ENCODE results near the gene TULP3.

TULP3 gene

DNA sequence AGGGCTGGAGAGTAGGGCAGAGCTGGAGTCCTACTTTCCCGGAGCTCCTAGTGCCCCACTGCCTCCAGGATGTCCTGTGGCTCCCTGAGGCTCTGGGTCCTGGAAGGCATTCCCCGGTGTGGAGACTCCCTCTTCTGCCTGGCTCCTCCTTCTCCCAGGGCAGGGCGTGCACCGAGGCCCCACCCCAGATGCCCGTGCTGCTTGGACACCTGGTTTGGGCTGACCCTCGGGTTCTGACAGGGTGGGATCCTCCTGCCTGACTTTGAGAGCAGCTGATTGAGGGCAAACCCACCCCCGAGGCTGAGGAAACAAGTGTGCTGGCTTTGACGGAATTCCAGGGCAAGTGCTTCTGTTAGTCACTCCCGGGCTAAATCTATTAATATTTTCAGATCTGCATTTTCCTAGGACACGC lies 83.9 kb downstream of the TULP3 start:
- DNase-seq = no peak

DNA sequence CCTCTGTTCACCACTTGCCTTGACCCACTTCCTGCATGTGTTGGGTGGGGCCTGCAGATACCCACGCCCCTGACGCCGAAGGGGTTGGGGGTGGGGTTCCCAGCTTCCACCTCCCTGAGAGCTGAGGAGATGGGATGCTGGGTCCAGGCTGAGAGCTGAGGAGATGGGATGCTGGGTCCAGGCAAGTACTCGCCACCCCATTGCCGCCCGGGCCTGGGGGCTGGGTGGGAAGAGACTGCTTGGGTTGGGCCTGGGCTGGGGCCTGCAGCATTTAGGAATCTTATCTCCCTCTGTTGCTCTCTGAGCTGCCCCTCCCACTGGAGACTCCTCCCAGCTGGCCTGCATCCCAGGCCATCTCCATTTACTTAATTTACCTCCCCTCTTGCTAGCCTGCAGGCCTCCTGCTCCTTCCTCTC lies 85.9 kb downstream of the TULP3 start:
- DNase-seq = no peak

DNA sequence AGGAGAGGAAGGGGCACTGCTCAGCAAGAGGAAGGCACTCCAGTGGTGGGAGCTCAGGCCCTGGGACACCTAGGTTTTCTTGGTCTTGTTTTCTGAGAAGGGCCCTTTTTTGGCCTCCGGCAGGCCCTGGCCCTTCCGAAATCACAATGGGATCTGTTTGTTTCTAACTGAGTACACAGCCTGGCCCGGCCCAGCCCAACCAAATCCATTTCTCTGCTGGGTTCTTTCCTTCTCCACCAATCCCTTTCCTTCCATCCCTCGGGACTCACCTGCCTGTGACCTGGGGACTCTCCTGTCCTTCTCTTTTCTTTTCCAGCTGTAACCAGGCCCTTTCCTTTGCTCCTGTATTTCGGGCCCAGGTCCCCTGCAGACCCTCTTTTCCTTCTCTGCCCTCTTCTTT lies 87.1 kb downstream of the TULP3 start:
- no peak for DNase-seq

DNA sequence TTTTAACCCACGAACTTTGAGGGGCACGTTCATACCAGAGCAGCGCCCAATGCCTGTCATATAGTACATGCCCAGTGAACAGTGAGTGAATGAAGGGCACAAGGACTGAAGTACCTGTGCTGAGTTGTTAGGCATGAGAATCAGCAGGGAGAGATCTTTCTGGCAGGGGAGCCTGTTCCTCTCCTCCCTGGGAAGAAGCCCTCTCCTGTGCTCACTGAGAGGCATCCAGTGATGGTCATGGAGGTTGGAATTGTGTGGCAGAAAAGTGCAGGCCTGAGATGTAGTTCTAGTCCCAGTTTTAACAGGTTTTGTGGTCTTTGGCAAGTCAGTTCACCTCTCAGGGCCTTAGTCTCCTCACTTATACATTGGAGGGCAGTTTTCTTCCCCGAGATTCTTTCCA lies 89.1 kb downstream of the TULP3 start:
- DNase-seq = no peak

DNA sequence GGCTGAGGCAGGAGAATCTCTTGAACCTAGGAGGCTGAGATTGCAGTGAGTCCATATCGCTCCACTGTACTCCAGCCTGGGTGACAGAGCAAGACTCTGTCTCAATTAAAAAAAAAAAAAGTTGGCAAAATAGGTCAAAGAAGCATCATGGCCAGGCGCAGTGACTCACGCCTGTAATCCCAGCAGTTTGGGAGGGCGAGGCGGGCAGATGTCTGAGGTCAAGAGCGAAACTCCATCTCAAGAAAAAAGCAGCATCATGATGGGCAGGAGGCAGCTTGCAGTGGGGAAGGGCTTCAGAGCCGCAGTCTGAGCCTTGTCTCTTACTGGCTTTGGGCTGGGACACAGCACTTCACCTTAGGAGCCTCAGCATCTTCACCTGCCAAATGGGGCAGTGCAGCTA lies 89.9 kb downstream of the TULP3 start:
- DNase-seq = no peak

DNA sequence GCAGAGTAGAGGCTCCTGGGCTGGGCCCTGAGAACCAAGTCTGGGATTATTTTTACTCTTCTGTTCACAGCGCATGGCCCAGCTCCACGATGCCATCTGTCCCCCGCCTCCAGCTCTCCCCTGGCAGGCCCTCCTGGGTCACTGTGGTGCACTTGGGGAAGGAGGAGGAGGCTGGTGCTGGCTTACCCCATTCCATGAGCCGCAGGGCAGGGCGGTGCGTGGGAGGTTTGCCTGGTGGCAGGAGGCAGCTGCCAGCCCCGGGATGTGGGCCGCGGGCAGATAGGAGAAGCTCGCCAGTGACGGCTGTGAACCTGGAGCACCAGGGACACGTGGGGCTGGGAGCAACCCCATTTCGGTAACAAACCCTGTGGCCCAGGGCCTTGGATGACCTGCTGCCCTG lies 91.7 kb downstream of the TULP3 start:
- DNase-seq = no peak

DNA sequence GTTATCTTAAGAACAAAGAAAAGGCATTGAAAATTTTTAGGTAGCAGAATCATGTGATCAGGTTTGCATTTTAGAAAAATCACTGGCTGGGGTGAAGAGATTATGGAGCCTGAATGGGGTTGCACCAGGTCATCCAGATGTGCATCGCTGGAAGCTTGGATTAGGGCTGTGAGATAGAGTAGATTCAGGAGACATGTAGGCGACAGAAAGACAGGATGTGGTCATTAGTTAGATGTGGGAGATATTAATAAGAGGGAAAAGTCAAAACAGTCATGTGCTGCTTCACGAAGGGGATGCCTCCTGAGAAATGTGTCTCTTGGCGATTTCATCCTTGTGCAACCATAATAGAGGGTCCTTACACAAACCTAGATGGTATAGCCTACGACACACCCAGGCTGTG lies 93.6 kb downstream of the TULP3 start:
- no peak for DNase-seq

DNA sequence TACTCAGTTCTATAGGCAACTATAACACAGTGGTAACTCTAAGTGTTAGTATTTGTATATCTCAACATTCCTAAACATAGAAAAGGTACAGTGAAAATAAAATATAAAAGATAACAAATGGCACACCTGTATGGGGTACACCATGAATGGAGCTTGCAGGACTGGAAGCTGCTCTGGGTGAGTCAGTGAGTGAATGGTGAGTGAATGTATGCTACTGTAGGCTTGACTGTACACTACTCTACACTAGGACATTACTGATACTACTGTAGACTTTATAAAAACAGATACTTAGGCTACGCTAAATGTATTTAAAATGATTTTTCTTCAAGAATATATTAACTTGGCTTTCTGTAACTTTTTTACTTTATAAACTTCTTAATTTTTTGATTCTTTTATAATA lies 94.0 kb downstream of the TULP3 start:
- DNase-seq = no peak

DNA sequence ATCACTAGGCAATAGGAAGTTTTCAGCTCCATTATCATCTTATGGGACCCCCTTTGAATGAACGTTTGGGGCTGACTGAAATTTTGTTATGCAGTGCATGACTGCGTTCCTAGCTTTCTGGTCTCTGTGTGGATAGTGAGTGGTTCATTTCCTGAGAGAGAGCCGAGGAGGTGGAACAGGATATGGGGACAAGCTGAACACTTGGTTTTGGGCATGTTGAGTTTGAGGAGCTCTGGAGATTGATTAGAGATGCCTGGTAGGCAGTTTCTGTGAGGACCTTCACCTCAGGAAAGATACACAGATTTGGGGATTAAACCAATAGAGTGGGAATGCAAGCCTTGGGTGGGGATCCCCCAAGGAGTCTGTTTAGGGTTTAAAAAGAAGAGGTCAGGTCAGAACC lies 96.2 kb downstream of the TULP3 start:
- no peak for DNase-seq

DNA sequence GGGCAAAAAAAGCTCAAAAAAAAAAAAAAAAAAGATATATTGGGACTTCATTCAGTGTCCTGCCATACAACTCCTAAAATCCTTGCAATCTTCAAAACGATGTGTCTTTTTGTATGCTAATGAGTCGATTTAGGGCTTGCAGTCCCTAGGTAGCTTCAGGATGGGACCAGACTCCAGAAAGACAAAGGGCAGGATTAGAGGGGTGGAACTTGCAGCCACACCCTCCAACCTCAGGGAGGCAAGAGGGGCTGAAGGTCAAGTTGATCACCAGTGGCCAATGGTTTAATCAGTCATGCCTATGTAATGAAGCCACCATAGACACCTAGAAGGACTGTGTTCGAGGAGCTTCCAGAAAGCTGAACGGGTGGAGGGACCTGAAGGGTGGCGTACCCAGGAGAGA lies 97.8 kb downstream of the TULP3 start:
- no peak for DNase-seq
